HepG2 (cell line): ENCODE measurements around the gene DDX6. TPM values are rescaled to one million over a fixed set of nuclear protein-coding genes. Genes with fewer than 3 reads are reported as not detected.

Experiments
- CEBPZ ChIP-seq: IDR thresholded peaks from 2 replicates; pipeline ENCODE4 v1.6.1; 2012; ENCODE audit warnings: low read length, improper control_type of control experiment
- DBP ChIP-seq: sonication (generic); formaldehyde crosslinking; IDR thresholded peaks from 2 replicates; pipeline ENCODE4 v1.4.0; 2020; ENCODE audit warnings: missing genetic modification reagents; ENCODE audit errors: not compliant biosample characterization
- DMAP1 ChIP-seq: IDR thresholded peaks from 2 replicates; pipeline ENCODE4 v1.6.1; 2016
- GFI1 ChIP-seq: sonication (generic); formaldehyde crosslinking; IDR thresholded peaks from 2 replicates; pipeline ENCODE4 v1.5.0; 2020; ENCODE audit warnings: missing genetic modification reagents, mild to moderate bottlenecking, borderline replicate concordance
- HNF1B ChIP-seq: sonication (generic); formaldehyde crosslinking; IDR thresholded peaks from 2 replicates; pipeline ENCODE4 v1.5.1; 2020; ENCODE audit warnings: mild to moderate bottlenecking, moderate library complexity, missing genetic modification reagents
- KAT8 ChIP-seq: IDR thresholded peaks from 2 replicates; pipeline ENCODE4 v1.6.1; 2016; ENCODE audit warnings: missing genetic modification reagents, missing compliant biosample characterization
- KDM2A ChIP-seq: sonication (generic); formaldehyde crosslinking; IDR thresholded peaks from 2 replicates; pipeline ENCODE4 v1.4.0; 2020; ENCODE audit warnings: low read depth, missing genetic modification reagents, borderline replicate concordance
- MEIS1 ChIP-seq: sonication (generic); formaldehyde crosslinking; IDR thresholded peaks from 2 replicates; pipeline ENCODE4 v1.9.0; 2021; ENCODE audit warnings: mild to moderate bottlenecking, missing genetic modification reagents, moderate library complexity, borderline replicate concordance
- MYC ChIP-seq: sonication (generic); formaldehyde crosslinking; IDR thresholded peaks from 2 replicates; pipeline ENCODE4 v1.9.0; 2021; ENCODE audit warnings: missing genetic modification reagents, borderline replicate concordance
- RCOR2 ChIP-seq: IDR thresholded peaks from 2 replicates; pipeline ENCODE4 v1.6.1; 2016; ENCODE audit warnings: missing biosample characterization, missing genetic modification reagents
- SP2 ChIP-seq: sonication (generic); formaldehyde crosslinking; IDR thresholded peaks from 2 replicates; pipeline ENCODE4 v1.5.1; 2020; ENCODE audit warnings: mild to moderate bottlenecking, missing genetic modification reagents
- THRA ChIP-seq: sonication (generic); formaldehyde crosslinking; IDR thresholded peaks from 2 replicates; pipeline ENCODE4 v1.4.0; 2020; ENCODE audit warnings: missing genetic modification reagents, borderline replicate concordance
- YY1 ChIP-seq: IDR thresholded peaks from 2 replicates; pipeline ENCODE4 v1.6.1; 2011; ENCODE audit warnings: low read length, low read depth, moderate library complexity, mild to moderate bottlenecking; ENCODE audit not compliant: insufficient read depth, insufficient replicate concordance
- ZIK1 ChIP-seq: sonication (generic); formaldehyde crosslinking; IDR thresholded peaks from 2 replicates; pipeline ENCODE4 v1.5.0; 2020; ENCODE audit warnings: mild to moderate bottlenecking, low read depth, missing genetic modification reagents, borderline replicate concordance
- ZMYM4 ChIP-seq: sonication (generic); formaldehyde crosslinking; IDR thresholded peaks from 2 replicates; pipeline ENCODE4 v1.8.1; 2023; ENCODE audit warnings: mild to moderate bottlenecking, missing genetic modification reagents
- ZNF879 ChIP-seq: sonication (generic); formaldehyde crosslinking; IDR thresholded peaks from 2 replicates; pipeline ENCODE4 v1.8.1; 2023; ENCODE audit warnings: missing genetic modification reagents
- ZNF891 ChIP-seq: sonication (generic); formaldehyde crosslinking; IDR thresholded peaks from 2 replicates; pipeline ENCODE4 v1.5.0; 2020; ENCODE audit warnings: mild to moderate bottlenecking, missing genetic modification reagents
- polyA plus RNA-seq, 8 experiments: library from polyadenylated mRNA; depleted of rRNA in 3 of 8; stranded (reverse) in 7 of 8; unstranded in 1 of 8; fragments of >200 nt; fragmentation: Illumina TruSeq in 4 of 8; extraction: Trizol in 4 of 8; gene quantifications; 2 replicates each; pipeline versions ENCODE4 v1.2.1 to v1.2.3, GENCODE V29; 2011 to 2016; ENCODE audit warnings: low read depth in 4 of 8, missing spikeins in 1 of 8, mixed read lengths in 1 of 8; ENCODE audit not compliant: insufficient read depth in 1 of 8
- total RNA-seq, 5 experiments: library from RNA; depleted of rRNA; stranded (reverse); fragments of >200 nt; fragmentation: Illumina TruSeq; extraction: Trizol; gene quantifications; 2 replicates each; pipeline ENCODE4 v1.2.3, GENCODE V29; 2016; ENCODE audit warnings: low read depth in 1 of 5

The DDX6 gene
- total and polyA plus RNA-seq, 2 of the 13 experiments (the other 11 are each of a cell fraction or from before 2014, with no cell fraction given), result 20.9 to 59.2 TPM

- TF ChIP-seq CEBPZ (no peak), ZMYM4 (CRISPR knock-in tag) (peak; percentile 86), RCOR2 (CRISPR knock-in tag) (no peak), GFI1 (no peak), DBP (no peak), MYC (CRISPR knock-in tag) (no peak), MEIS1 (CRISPR knock-in tag) (no peak), SP2 (CRISPR knock-in tag) (peak; percentile 70), KAT8 (CRISPR knock-in tag) (peak; percentile 45), ZNF879 (no peak), HNF1B (CRISPR knock-in tag) (0 out of 2 replicates have a peak, but pooled peaks have one; percentile 20), KDM2A (no peak), ZIK1 (CRISPR knock-in tag) (no peak), ZNF891 (CRISPR knock-in tag) (no peak), DMAP1 (0 out of 2 replicates have a peak, but pooled peaks have one; percentile 28), YY1 (peak; percentile 34), THRA (CRISPR knock-in tag) (peak; percentile 11; the same call in 1 of the 2 replicates)
- TF ChIP-seq, all 625 proteins: peak for 67
These were observed 1.7 kb upstream of the DDX6 start (continued) for GRCh38 chr11:118792570-118793124.
